NOMO-1 (cell line): ENCODE results near the gene COL4A2.
"Not testable (repeated sequence)": the region's sequence is repeated elsewhere in the genome, so short reads cannot be mapped to it uniquely, and the experiment has no call there.

Experiments used
- DNase-seq, 2 experiments: peaks; one replicate each; lab custom pipeline; 2025; ENCODE audit not compliant: unreplicated experiment in 2 of 2; lab: John Stamatoyannopoulos, UW

The COL4A2 gene

DNA sequence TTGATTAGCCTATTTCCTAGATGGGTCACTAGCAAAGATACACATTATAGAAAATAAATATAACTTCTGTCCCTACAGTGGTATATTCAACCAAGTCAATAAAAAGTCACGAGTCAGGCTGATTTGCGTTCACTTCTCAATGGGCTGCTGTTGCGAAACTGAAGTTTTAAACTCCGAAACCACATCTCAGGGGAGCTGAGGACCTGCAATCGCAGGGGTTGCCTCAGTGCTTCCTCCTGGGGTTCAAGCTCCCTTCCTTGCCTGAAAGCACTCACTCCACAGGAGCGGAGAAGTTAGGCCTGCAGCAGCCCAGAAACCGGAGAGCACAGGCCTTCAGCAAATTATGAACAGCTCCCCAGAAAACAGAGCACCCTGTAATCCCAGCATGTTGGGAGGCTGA, 214.9 kb downstream of the COL4A2 start:
- DNase-seq: peak; percentile 84 to 90

DNA sequence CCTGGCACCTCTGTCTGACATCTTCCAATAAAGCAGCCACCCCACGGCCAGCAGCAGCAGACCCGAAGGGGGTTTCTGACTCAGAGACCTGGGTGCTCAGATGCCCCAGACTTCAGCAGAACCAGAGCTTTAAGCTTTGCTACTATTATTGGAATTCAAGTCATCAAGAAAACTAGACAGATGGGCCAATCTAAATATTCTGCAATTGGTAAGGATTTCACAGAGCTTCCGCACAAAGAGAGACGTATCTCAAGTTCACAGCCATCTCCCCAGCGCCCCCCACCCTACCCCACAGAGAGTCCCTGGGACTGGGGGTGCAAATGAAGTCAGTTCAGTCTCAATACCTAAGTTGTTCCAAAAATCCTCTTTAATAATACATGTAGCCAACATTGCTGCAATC, 215.6 kb downstream of the COL4A2 start:
- no peak for DNase-seq

- no peak for DNase-seq
Measured at GRCh38 chr13:110523180-110523579, 216.1 kb downstream of the COL4A2 start.

DNA sequence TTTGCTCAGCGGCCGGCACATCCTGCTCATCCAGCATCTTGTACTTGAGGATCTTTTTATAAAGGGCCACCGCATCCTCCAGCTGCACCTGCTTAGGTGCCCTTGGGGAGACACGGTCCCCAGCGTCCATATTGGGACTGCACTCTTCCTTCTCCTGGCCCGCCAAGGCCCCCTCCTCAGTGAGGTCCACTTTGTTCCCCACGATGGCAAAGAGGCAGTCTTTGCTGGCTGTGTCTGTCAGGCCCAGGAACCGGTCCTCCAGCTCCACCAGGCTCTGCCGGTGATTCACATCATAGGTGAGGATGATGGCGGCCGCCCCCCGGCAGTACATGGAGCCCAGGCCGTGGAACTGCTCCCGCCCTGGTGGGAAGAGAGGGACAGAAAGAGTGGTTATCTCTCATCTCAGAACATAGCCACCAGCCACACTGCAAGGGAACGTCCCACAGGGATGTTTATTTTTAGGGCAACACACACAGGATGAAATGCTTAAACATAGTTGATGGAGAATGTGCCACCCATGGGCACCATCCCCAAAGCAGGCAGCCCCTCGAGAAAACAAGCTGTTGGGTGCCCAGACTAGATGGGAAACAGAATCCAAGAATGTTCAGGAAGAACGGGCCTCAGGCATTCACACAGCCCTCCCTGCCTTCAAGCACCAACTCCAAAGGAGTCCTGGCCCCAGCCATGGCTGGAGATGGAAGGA, 216.9 kb downstream of the COL4A2 start:
- no peak for DNase-seq

GRCh38 chr13:110524541-110525257, 217.6 kb downstream of the COL4A2 start:
- no peak for DNase-seq

GRCh38 chr13:110525328-110526319, 218.5 kb downstream of the COL4A2 start:
- no peak for DNase-seq

DNA sequence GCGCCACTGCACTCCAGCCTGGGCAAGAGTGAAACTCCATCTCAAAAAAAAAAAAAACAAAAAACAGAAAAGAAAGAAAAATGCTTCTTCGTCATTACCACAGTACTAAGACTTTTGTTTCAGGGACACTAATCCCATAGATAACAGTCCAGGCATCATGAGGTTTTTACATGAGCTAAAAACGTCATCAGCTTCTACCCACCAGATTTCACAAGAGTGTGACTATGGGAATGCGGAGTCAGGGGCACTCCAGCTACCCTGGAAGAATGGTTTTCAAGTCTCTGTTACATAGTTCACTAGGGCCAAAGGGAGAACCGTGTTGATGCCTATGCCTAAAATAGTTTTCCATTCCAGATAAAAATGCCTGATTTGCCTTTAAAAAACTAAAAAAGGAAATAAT, 221.3 kb downstream of the COL4A2 start:
- DNase-seq: peak in 1 of 2 experiments; percentile 37

DNA sequence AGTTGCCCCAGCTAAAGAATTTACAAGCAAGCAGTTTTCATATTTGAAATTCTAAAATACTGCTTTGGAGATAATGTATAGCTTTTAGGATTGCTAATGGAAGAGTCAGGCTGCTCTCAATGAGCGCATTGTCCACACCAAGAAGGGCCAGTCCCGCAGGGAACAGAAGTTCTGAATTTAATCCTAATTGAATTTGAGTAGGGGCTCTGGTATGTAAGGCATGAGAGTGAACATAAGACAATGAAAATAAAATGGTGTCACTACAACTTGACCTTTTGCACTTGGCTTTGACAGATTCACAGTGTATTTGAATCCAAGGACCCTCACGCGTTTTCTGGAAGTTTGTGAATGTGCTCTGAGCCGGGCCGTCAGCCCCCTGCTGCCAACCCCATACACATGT, 221.8 kb downstream of the COL4A2 start:
- no peak for DNase-seq

DNA sequence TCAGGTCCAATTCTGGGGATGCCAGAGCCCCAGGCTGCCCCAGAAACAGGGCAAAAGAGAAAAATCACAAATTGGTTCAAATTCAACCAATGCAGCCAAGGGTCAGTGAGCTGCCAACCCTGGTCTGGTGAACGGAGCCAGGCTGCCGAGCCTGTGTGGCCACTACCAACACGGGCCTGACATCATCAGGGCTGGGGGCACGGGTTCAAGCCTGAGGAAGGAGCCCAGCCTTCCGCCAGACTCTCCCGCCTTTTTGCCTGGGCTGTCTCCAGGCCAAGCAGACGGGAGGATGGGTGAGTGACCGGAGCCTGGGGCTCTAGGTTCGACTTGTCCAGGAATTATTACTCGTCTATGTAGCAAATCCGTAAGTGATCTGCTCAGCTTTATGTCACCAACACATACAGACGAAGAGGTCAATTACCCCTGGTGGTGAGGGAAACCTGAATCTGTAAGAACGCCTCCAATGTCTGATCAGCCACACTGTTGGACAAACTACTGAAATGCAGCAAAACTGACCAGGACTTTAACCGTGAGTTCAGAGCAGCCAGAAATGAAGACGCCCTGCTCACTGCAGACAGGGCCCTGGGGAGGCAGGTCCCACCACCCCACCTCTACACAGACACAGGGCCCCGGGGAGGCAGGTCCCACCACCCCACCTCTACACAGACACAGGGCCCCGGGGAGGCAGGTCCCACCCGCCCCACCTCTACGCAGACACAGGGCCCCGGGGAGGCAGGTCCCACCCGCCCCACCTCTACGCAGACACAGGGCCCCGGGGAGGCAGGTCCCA, 222.6 kb downstream of the COL4A2 start:
- no peak for DNase-seq

DNA sequence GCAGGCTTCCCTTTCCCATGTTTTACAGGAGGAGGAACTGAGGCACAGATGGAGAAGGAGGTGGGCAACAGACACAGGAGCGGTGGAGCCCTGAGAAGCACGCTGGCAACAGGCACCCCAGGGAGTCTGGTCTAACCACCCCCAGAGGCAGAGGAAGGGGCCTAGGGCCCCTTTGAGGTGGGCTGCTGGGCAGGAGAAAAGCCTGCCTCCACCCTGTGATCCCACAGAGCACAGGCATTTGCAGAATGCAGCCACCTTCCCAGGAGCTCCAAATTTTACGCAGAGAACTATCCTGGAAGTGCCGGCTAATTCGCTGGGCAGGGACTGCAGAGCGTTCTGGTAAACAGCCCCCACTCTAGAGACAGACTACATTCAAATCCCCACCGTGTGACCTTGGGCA, 224.0 kb downstream of the COL4A2 start:
- DNase-seq: no peak

GRCh38 chr13:110531671-110532083, 224.6 kb downstream of the COL4A2 start:
- DNase-seq: no peak

- DNase-seq: not testable (repeated sequence)
Measured at GRCh38 chr13:110532258-110532657, 225.2 kb downstream of the COL4A2 start.

DNA sequence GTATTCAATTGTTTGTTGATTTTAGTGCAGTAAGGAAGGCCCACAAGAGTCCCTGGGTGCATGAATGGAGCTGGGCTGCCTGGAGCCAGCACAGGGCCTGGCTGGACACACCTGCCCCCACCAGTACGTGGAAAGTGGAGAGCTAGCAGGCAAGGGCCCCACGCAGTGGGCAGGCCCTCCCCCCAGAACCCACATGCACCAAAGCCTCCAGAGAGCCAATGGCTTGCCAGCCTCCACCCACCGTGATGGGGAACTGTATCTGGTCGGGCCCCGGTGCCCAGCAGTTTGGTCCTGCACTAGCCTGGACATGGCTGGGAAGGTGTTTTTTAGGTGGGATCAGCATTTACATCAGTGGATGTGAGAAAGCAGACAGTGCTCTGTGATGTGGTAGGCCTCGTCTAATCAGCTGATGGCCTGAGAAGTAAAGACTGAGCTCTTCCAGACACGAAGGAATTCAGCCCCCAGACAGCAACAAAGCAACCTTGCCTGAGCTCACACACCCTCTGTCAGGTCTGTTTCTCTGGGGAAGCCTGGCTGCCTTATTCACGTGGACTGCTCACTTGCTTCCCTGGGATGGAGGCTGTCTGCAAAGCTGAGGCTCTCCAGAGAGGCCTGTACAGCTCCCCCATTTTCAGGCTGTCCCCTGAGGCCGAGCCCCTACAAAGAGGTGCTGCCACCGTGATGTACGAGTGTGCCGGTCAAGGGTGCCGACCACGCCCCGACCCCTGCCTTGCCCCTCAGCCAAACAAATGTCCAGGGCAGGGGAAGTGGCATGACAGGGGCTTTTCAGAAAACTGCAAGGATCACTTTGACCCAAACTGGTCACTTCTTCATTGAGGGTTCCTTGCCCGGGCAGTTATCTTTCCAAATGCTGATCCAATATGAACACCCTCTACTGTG, 226.9 kb downstream of the COL4A2 start:
- no peak for DNase-seq

GRCh38 chr13:110535526-110535925, 228.4 kb downstream of the COL4A2 start:
- no peak for DNase-seq

GRCh38 chr13:110536006-110536693, 229.1 kb downstream of the COL4A2 start:
- peak; percentile 87 to 95 for DNase-seq

GRCh38 chr13:110538632-110539031, 231.5 kb downstream of the COL4A2 start:
- DNase-seq: no peak

DNA sequence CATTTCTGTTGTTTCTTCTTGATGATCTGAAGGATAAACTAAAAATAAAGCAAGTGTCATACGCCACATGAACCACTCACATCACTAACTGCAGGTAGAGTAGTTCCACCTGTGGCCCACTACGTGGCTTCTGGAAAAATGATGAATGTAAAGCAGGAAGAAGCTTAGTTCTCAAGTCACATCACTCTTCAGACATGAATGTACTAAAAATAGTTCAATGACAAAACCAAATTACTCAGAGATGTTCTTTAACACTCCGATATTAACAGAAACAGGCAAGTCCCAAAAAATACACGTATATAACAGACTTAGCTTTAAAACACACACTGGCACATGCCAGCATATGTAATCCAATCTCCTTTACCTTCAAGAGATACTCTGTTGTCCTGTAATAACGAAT, 232.8 kb downstream of the COL4A2 start:
- no peak for DNase-seq

GRCh38 chr13:110540871-110541525, 233.9 kb downstream of the COL4A2 start:
- DNase-seq: no peak
